Loucy (cell line): ENCODE results near the gene EGFL7.

Experiments
- EZH2phosphoT487 ChIP-seq: fragments of 200-600 bp; IDR thresholded peaks from 2 replicates; pipeline ENCODE4 v1.6.1; 2018; ENCODE audit warnings: antibody characterized with exemption, mild to moderate bottlenecking, moderate library complexity, borderline replicate concordance
- TF ChIP-seq, protein P1 (sequence below): fragments of 200-600 bp; sonication (generic); conservative IDR thresholded peaks from 2 replicates; pipeline ENCODE4 v1.5.1; 2014; ENCODE audit warnings: mild to moderate bottlenecking, antibody characterized with exemption, low read length

GRCh38 chr9:136623842-136624183, 38.9 kb upstream of the EGFL7 start:
- no peak for TF ChIP-seq EZH2phosphoT487
- TF ChIP-seq, protein P1, sequence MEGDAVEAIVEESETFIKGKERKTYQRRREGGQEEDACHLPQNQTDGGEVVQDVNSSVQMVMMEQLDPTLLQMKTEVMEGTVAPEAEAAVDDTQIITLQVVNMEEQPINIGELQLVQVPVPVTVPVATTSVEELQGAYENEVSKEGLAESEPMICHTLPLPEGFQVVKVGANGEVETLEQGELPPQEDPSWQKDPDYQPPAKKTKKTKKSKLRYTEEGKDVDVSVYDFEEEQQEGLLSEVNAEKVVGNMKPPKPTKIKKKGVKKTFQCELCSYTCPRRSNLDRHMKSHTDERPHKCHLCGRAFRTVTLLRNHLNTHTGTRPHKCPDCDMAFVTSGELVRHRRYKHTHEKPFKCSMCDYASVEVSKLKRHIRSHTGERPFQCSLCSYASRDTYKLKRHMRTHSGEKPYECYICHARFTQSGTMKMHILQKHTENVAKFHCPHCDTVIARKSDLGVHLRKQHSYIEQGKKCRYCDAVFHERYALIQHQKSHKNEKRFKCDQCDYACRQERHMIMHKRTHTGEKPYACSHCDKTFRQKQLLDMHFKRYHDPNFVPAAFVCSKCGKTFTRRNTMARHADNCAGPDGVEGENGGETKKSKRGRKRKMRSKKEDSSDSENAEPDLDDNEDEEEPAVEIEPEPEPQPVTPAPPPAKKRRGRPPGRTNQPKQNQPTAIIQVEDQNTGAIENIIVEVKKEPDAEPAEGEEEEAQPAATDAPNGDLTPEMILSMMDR = no peak
